IMR-90 (cell line): ENCODE measurements around the gene IGSF8. TPM values are rescaled to one million over a fixed set of nuclear protein-coding genes. Genes with fewer than 3 reads are reported as not detected.
A peak's percentile ranks its signal among the peaks of the same experiment; 100 is the strongest.

Source experiments
- ATAC-seq: fragments of 200-7000 bp; cut with Tn5 transposase; 2 replicates; pipeline ENCODE4 v1.9.1; 2020; ENCODE audit warnings: low read depth, mild to moderate bottlenecking, moderate library complexity
- BruUV-seq: library from RNA; stranded (reverse); fragments of 400-500 nt; replicated peaks from 2 replicates; lab custom pipeline; 2021; lab: Mats Ljungman, UMichigan
- CTCF ChIA-PET: fragments of 300-600 bp; formaldehyde crosslinking; extraction: SDS; loops from one replicate; lab custom pipeline; 2021; ENCODE audit warnings: antibody characterized with exemption; lab: Yijun Ruan, JAX
- POLR2A ChIA-PET: fragments of 300-600 bp; sonication (Branson Sonifier 250); formaldehyde crosslinking; loops from one replicate; lab custom pipeline; 2022; ENCODE audit warnings: antibody characterized with exemption; ENCODE audit not compliant: unreplicated experiment; lab: Charles Lee
- DNase-seq: peaks from one replicate; pipeline ENCODE4 v3.0.0; 2013
- H2AFZ ChIP-seq: replicated peaks from 2 replicates; pipeline ENCODE3; 2013; ENCODE audit warnings: low read length, mild to moderate bottlenecking; ENCODE audit not compliant: poor library complexity
- H2AK5ac ChIP-seq: 2 replicates; pipeline ENCODE4 v1.6.1; 2013; ENCODE audit warnings: low read depth, low read length, inconsistent platforms
- H2AK9ac ChIP-seq: replicated peaks from 2 replicates; pipeline ENCODE3; 2013; ENCODE audit warnings: mild to moderate bottlenecking, low read depth, low read length, moderate library complexity; ENCODE audit not compliant: poor library complexity
- H2BK120ac ChIP-seq: 2 replicates; pipeline ENCODE4 v1.6.1; 2013; ENCODE audit warnings: low read depth, low read length, inconsistent platforms
- H2BK15ac ChIP-seq: 3 replicates; pipeline ENCODE4 v1.6.1; 2013; ENCODE audit warnings: low read depth, low read length, inconsistent platforms
- H2BK20ac ChIP-seq: 2 replicates; pipeline ENCODE4 v1.6.1; 2013; ENCODE audit warnings: low read depth, mild to moderate bottlenecking, inconsistent platforms, low read length, moderate library complexity
- H2BK5ac ChIP-seq: 2 replicates; pipeline ENCODE4 v1.6.1; 2013; ENCODE audit warnings: mild to moderate bottlenecking, low read depth, low read length, inconsistent platforms; ENCODE audit not compliant: poor library complexity, severe bottlenecking
- H3K14ac ChIP-seq: replicated peaks from 2 replicates; pipeline ENCODE4 v1.6.1; 2013; ENCODE audit warnings: low read depth, low read length, inconsistent platforms
- H3K18ac ChIP-seq: 2 replicates; pipeline ENCODE4 v1.6.1; 2013; ENCODE audit warnings: low read depth, low read length, control low read depth
- H3K23ac ChIP-seq: 2 replicates; pipeline ENCODE4 v1.6.1; 2013; ENCODE audit warnings: low read depth, low read length, inconsistent platforms
- H3K27ac ChIP-seq: 2 replicates; pipeline ENCODE4 v1.5.1; 2013; ENCODE audit warnings: mild to moderate bottlenecking, control low read depth, low read length; ENCODE audit not compliant: insufficient read depth
- H3K27me3 ChIP-seq: 2 replicates; pipeline ENCODE4 v1.6.1; 2013; ENCODE audit warnings: low read length; ENCODE audit not compliant: control insufficient read depth, insufficient read depth
- H3K36me3 ChIP-seq: 2 replicates; pipeline ENCODE4 v1.6.1; 2013; ENCODE audit warnings: low read length, mixed read lengths; ENCODE audit not compliant: control insufficient read depth, insufficient read depth
- H3K4ac ChIP-seq: 2 replicates; pipeline ENCODE4 v1.6.1; 2013; ENCODE audit warnings: low read depth, low read length, inconsistent platforms
- H3K4me1 ChIP-seq: 2 replicates; pipeline ENCODE4 v1.6.1; 2013; ENCODE audit warnings: low read length, mixed read lengths; ENCODE audit not compliant: control insufficient read depth, insufficient read depth
- H3K4me2 ChIP-seq: 2 replicates; pipeline ENCODE4 v1.6.1; 2013; ENCODE audit warnings: low read depth, mild to moderate bottlenecking, control low read depth, low read length, moderate library complexity
- H3K4me3 ChIP-seq: 2 replicates; pipeline ENCODE4 v1.5.1; 2013; ENCODE audit warnings: low read depth, mild to moderate bottlenecking, control low read depth, low read length, moderate library complexity; ENCODE audit not compliant: insufficient read depth
- H3K56ac ChIP-seq: 2 replicates; pipeline ENCODE4 v1.6.1; 2013; ENCODE audit warnings: low read length, inconsistent platforms; ENCODE audit not compliant: insufficient read depth; ENCODE audit errors: extremely low read depth
- H3K79me1 ChIP-seq, 2 experiments: 2 replicates each; pipeline ENCODE4 v1.6.1; 2013; ENCODE audit warnings: low read length in 2 of 2, inconsistent platforms in 1 of 2, low read depth in 1 of 2
- H3K9ac ChIP-seq: 2 replicates; pipeline ENCODE4 v1.6.1; 2013; ENCODE audit warnings: low read depth, low read length, control low read depth
- H3K9me1 ChIP-seq: 2 replicates; pipeline ENCODE4 v1.6.1; 2013; ENCODE audit warnings: low read length, inconsistent platforms; ENCODE audit not compliant: insufficient read depth
- H3K9me3 ChIP-seq: 2 replicates; pipeline ENCODE4 v1.6.1; 2013; ENCODE audit warnings: low read length; ENCODE audit not compliant: control insufficient read depth, insufficient read depth
- H4K20me1 ChIP-seq: 2 replicates; pipeline ENCODE4 v1.6.1; 2013; ENCODE audit warnings: low read length, inconsistent platforms; ENCODE audit not compliant: insufficient read depth
- H4K5ac ChIP-seq: 2 replicates; pipeline ENCODE4 v1.6.1; 2013; ENCODE audit warnings: mild to moderate bottlenecking, low read depth, low read length, control low read depth
- H4K8ac ChIP-seq, 2 experiments: 2 replicates each; pipeline ENCODE4 v1.6.1; 2013; ENCODE audit warnings: low read depth in 2 of 2, low read length in 2 of 2, control low read depth in 1 of 2, inconsistent platforms in 1 of 2
- H4K91ac ChIP-seq: 2 replicates; pipeline ENCODE4 v1.6.1; 2013; ENCODE audit warnings: low read depth, low read length, inconsistent platforms; ENCODE audit not compliant: insufficient read depth
- CEBPB ChIP-seq: IDR thresholded peaks from 2 replicates; pipeline ENCODE4 v1.6.1; 2012; ENCODE audit warnings: low read depth, low read length, improper control_type of control experiment
- CHD1 ChIP-seq: IDR thresholded peaks from 2 replicates; pipeline ENCODE4 v1.6.1; 2012; ENCODE audit warnings: low read depth, low read length, improper control_type of control experiment
- CTCF ChIP-seq: conservative IDR thresholded peaks from 2 replicates; pipeline ENCODE4 v1.5.1; 2012; ENCODE audit warnings: mild to moderate bottlenecking, low read depth, low read length, improper control_type of control experiment
- FOS ChIP-seq: fragments of 150-350 bp; IDR thresholded peaks from 2 replicates; pipeline ENCODE4 v1.6.1; 2016; ENCODE audit warnings: low read depth, low read length
- RAD21 ChIP-seq: IDR thresholded peaks from 2 replicates; pipeline ENCODE4 v1.6.1; 2012; ENCODE audit warnings: low read length, improper control_type of control experiment
- WGBS, 2 experiments: methylation state at CpG; one replicate each; pipeline versions ENCODE4 v1.1.5 to v1.1.7; 2013; ENCODE audit warnings: missing lambda C conversion rate in 2 of 2; ENCODE audit not compliant: insufficient read length in 1 of 2; ENCODE audit errors: extremely low coverage in 2 of 2; 5-methylcytosine and 5-hydroxymethylcytosine counted together
- dilution Hi-C: fragments of 300-500 bp; cut with HindIII; formaldehyde crosslinking; loops from one replicate; pipeline ENCODE4 v1.14.3; 2018; ENCODE audit warnings: low sequenced_read_pairs; ENCODE audit not compliant: unreplicated experiment
- in situ Hi-C: fragments of 300-500 bp; cut with MboI; formaldehyde crosslinking; loops from 3 replicates; pipeline ENCODE4 v1.14.3; 2019; ENCODE audit warnings: low sequenced_read_pairs, inconsistent platforms, mixed read lengths
- intact Hi-C: fragments of 100-400 bp; cut with micrococcal nuclease; formaldehyde crosslinking; loops from 2 replicates; pipeline ENCODE4 v1.10.0; 2022
- polyA plus RNA-seq, 3 experiments: library from polyadenylated mRNA; depleted of rRNA; stranded (reverse); fragments of >200 nt; gene quantifications; 2 replicates each; pipeline ENCODE4 v1.2.3, GENCODE V29; 2012; ENCODE audit warnings: low replicate concordance in 1 of 3
- total RNA-seq: library from RNA; depleted of rRNA; stranded (reverse); fragments of >200 nt; gene quantifications from 2 replicates; pipeline ENCODE4 v1.2.3, GENCODE V29; 2012

IGSF8 gene
- total and polyA plus RNA-seq, 2 of the 4 experiments (the other 2 are of a cell fraction): 8.8 to 25.2 TPM

GRCh38 chr1:160108888-160109662 is 10.7 kb upstream of the IGSF8 start:
- dilution Hi-C loops (loop anchor here (10.0 kb wide), 1 partner anchor 106 kb away; no protein-coding TSS in a partner anchor), intact Hi-C loops (no loop called here), in situ Hi-C loops (no loop called here)
- Histone ChIP-seq H3K18ac (no peak overlapping the region), H4K20me1 (no peaks in the 10 kb centered on the region), H3K4me1 (peaks cover 10% of the 10 kb centered on the region), H4K8ac (peak overlapping the region in 1 of 2 experiments; percentile 24; a peak in 1 of 4 replicates), H3K27me3 (peaks cover 40% of the 10 kb centered on the region), H2AK5ac (no peak overlapping the region), H3K36me3 (no peaks in the 10 kb centered on the region), H3K9me3 (no peaks in the 10 kb centered on the region), H3K27ac (no peak overlapping the region), H3K4me2 (no peak overlapping the region), H3K4ac (no peak overlapping the region), H3K79me1 (no peaks in the 10 kb centered on the region), H2BK5ac (no peak overlapping the region), H4K91ac (peak overlapping the region; percentile 59), H4K5ac (no peak overlapping the region; the same call in 1 of the 2 replicates), H3K9me1 (no peaks in the 10 kb centered on the region; the same call in 1 of the 2 replicates), H2BK15ac (no peak overlapping the region), H2AK9ac (no peak overlapping the region), H3K23ac (no peak overlapping the region), H2BK120ac (0 out of 2 replicates have a peak overlapping the region, but pooled peaks have one; percentile 18), H2BK20ac (no peak overlapping the region), H3K9ac (no peak overlapping the region), H2AFZ (no peak overlapping the region), H3K56ac (no peak overlapping the region), H3K14ac (no peak overlapping the region), H3K4me3 (no peak overlapping the region)
- no CpG with 5 or more reads among the region's 6 CpGs for WGBS, 2 experiments
- ChIA-PET CTCF (interaction anchor here (0.6 to 1.6 kb wide), 5 partner anchors 110 to 267 kb away, joined by 3 to 4 read pairs (median 3); no protein-coding TSS in a partner anchor), POLR2A (interaction anchor here (0.6 kb wide), 1 partner anchor 258 kb away, joined by 4 read pairs; the partner anchor contains the start of gene NHLH1)
- DNase-seq (peak; percentile 52), ATAC-seq (peak; percentile 62)
- no TSS peak for BruUV-seq
- peak; percentile 28; the same call in 1 of the 2 replicates for TF ChIP-seq RAD21
- TF ChIP-seq CHD1: no peak
- TF ChIP-seq FOS: no peak
- TF ChIP-seq CEBPB: peak; percentile 89
- TF ChIP-seq CTCF: peak; percentile 55
